22Rv1 (cell line): Measurements from ENCODE around the gene RNF183.

Experiments
- H3K27ac ChIP-seq: fragments of 450-650 bp; 2 replicates; pipeline ENCODE4 v1.5.1; 2017
- CTCF ChIP-seq: fragments of 450-650 bp; IDR thresholded peaks from 2 replicates; pipeline ENCODE4 v1.5.1; 2017; ENCODE audit warnings: mild to moderate bottlenecking
- ZFX ChIP-seq: fragments of 450-650 bp; IDR thresholded peaks from 2 replicates; pipeline ENCODE4 v1.6.1; 2017; ENCODE audit warnings: antibody characterized with exemption, borderline replicate concordance

RNF183 gene

GRCh38 chr9:113289091-113289490 lies 14.1 kb downstream of the RNF183 start:
- TF ChIP-seq ZFX (no peak), CTCF (no peak)
- no peak overlapping the region for H3K27ac ChIP-seq

GRCh38 chr9:113281356-113281755 lies 21.8 kb downstream of the RNF183 start:
- H3K27ac ChIP-seq: no peak overlapping the region
- no peak for TF ChIP-seq ZFX

GRCh38 chr9:113278840-113279239 lies 24.3 kb downstream of the RNF183 start:
- H3K27ac ChIP-seq: no peak overlapping the region
- no peak for TF ChIP-seq ZFX
- TF ChIP-seq CTCF: no peak

GRCh38 chr9:113275157-113276131 lies 27.7 kb downstream of the RNF183 start, which contains the start of the genes CDC26 and PRPF4:
Gene CDC26 (minus strand): TSS chr9:113275572. CDS start chr9:113272507, 3,065 bp downstream.
Gene PRPF4 (plus strand): TSS chr9:113275658. CDS start chr9:113275744, 86 bp downstream.
- TF ChIP-seq CTCF: no peak
- no peak for TF ChIP-seq ZFX

GRCh38 chr9:113274474-113275156 lies 28.6 kb downstream of the RNF183 start:
- TF ChIP-seq ZFX (no peak), CTCF (peak; percentile 86)
- H3K27ac ChIP-seq: peak overlapping the region; percentile 73

More at GRCh38 chr9:113275157-113276131, 27.7 kb downstream of the RNF183 start, which contains the start of the genes CDC26 and PRPF4:
- peak within 1 kb of the TSS; percentile 73 for H3K27ac ChIP-seq

- no peak for TF ChIP-seq CTCF
- TF ChIP-seq ZFX: no peak
- no peak overlapping the region for H3K27ac ChIP-seq
These were observed 33.3 kb downstream of the RNF183 start for GRCh38 chr9:113269871-113270270.

- no peak for TF ChIP-seq ZFX
- TF ChIP-seq CTCF: no peak
- H3K27ac ChIP-seq: no peak overlapping the region
These were observed 33.8 kb downstream of the RNF183 start for GRCh38 chr9:113269355-113269754.
